Activated naive CD8-positive, alpha-beta T cell treated with anti-CD3 and anti-CD28 coated beads, Interleukin-2, amount 10 ng/mL, durations not matched to agents 7 days and 5 days (primary cell): ENCODE results near the gene CTSO. TPM values are rescaled to one million over a fixed set of nuclear protein-coding genes. Genes with fewer than 3 reads are reported as not detected.

Source experiments
- ATAC-seq: fragments of 150-1000 bp; cut with Tn5 transposase; one replicate; pipeline ENCODE4 v1.10.0; 2021; ENCODE audit warnings: low read depth, moderate library complexity
- POLR2A ChIA-PET: fragments of 350-600 bp; sonication (Branson Sonifier 250); formaldehyde crosslinking; loops from one replicate; lab custom pipeline; 2021; ENCODE audit warnings: antibody characterized with exemption; lab: Charles Lee
- DNase-seq: peaks from one replicate; pipeline ENCODE4 v3.0.0; 2021
- H3K27ac Mint-ChIP-seq: one replicate; pipeline ENCODE4 v1.8.0; 2022; ENCODE audit warnings: mild to moderate bottlenecking, mixed read lengths
- H3K27me3 Mint-ChIP-seq: one replicate; pipeline ENCODE4 v1.8.0; 2022; ENCODE audit warnings: mild to moderate bottlenecking, moderate library complexity, mixed read lengths
- H3K36me3 Mint-ChIP-seq: one replicate; pipeline ENCODE4 v1.8.0; 2021; ENCODE audit warnings: mild to moderate bottlenecking, mixed read lengths
- H3K4me1 Mint-ChIP-seq: one replicate; pipeline ENCODE4 v1.8.0; 2021; ENCODE audit warnings: mixed read lengths
- H3K4me3 Mint-ChIP-seq: one replicate; pipeline ENCODE4 v1.8.0; 2022; ENCODE audit warnings: mild to moderate bottlenecking, moderate library complexity, mixed read lengths
- H3K9me3 Mint-ChIP-seq: one replicate; pipeline ENCODE4 v1.8.0; 2021; ENCODE audit warnings: mixed read lengths
- total RNA-seq, 2 experiments: library from RNA; stranded (reverse); gene quantifications; one replicate each; pipeline ENCODE4 v1.2.3, GENCODE V29; 2021

Gene CTSO
- total RNA-seq: 1 to 10 TPM; 7.6 to 8.3 TPM

DNA sequence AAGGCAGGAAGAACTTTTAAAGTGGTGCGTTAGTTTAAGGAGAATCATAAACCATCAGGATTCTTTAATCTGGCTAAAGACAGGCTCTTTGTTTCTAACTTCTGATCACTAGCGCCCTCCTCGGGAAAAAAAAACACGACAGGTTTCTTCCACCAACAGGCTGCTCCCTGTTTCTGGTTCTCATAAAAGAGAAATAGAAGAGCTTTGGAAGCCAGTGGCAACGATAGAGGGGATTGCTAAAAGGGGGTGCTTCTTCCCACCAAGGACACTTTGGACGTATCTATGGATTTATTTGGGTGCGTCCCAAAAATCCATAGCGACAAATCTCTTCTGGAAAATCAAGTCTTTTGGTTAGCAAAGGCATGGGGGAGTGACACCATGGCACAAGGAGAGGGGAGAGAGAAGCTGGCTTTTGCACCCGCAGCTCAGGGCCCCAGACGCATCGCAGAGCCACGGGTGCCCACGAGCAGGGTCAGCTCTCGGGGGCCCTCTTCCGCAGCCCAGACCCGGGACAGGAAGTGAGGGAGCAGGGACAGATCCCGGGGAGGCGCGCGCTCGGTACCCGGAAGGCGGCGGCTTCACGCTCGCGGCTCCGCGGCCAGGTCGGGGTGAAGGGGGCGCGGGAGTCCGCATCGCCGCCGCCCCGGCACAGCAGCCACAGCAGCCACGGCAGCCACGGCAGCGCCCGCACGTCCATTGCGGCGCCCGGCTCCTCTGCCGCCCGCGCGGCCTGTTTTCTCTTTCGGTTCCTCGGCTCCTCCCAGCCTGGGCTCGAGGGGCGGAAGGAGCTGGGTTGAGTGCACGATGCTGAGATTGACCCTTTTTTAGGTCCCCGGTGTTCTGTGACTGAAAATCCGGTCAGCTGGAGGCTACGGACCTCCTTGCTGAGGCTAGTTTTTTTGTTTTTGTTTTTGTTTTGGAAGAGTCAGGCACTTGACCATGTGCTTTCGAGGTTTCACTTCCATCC is at the start of gene CTSO:
TSS of gene CTSO (minus strand) at position 716 of the 967 bp plus-strand sequence. CDS start at position 697, 19 bp downstream.
- peak; percentile 82 for DNase-seq
- Mint-ChIP-seq H3K4me3 (peak within 1 kb of the TSS; percentile 98), H3K27ac (peak within 1 kb of the TSS; percentile 100), H3K36me3 (no peaks in the 10 kb centered on the region), H3K4me1 (peaks cover 7% of the 10 kb centered on the region), H3K27me3 (peaks cover 5% of the 10 kb centered on the region), H3K9me3 (no peaks in the 10 kb centered on the region)
- ATAC-seq: peak; percentile 94
- POLR2A ChIA-PET: interaction anchor here (1.3 to 1.6 kb wide), 2 partner anchors 143 to 157 kb away, joined by 3 to 21 read pairs; no protein-coding TSS in a partner anchor

- DNase-seq: no peak
- H3K27me3 Mint-ChIP-seq: no peaks in the 10 kb centered on the region
- no peaks in the 10 kb centered on the region for H3K36me3 Mint-ChIP-seq
- H3K4me3 Mint-ChIP-seq: no peak overlapping the region
- H3K4me1 Mint-ChIP-seq: no peaks in the 10 kb centered on the region
- ATAC-seq: no peak
- POLR2A ChIA-PET: no interaction called here
- H3K27ac Mint-ChIP-seq: no peak overlapping the region
- peaks cover 2% of the 10 kb centered on the region for H3K9me3 Mint-ChIP-seq
These were observed 46.8 kb upstream of the CTSO start for GRCh38 chr4:156000491-156000890.

DNA sequence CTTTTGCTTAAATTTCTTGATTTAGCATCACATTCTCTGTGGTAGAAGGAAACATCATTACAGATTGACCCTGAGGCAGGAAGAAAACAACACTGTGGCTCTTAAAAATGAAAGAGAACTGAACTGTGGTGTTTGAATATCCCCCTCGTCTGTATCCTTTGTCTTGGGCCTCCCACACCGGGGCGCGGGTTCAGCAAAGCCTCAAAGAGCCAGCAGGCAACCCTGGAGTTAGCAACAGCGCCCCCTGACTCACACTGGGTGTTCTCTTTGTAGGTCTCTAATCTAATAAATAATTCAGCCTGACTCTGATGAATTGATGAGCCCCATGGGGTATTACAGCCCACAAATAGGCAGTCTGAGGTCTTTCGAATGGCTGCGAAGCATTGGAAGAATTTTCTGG is 46.1 kb upstream of the CTSO start:
- ATAC-seq: no peak
- Mint-ChIP-seq H3K27me3 (no peaks in the 10 kb centered on the region), H3K9me3 (peaks cover 2% of the 10 kb centered on the region), H3K27ac (no peak overlapping the region), H3K36me3 (no peaks in the 10 kb centered on the region), H3K4me1 (no peaks in the 10 kb centered on the region), H3K4me3 (no peak overlapping the region)
- DNase-seq: no peak
- POLR2A ChIA-PET: no interaction called here

- H3K36me3 Mint-ChIP-seq: no peaks in the 10 kb centered on the region
- POLR2A ChIA-PET: no interaction called here
- no peak overlapping the region for H3K4me3 Mint-ChIP-seq
- ATAC-seq (no peak), DNase-seq (no peak)
- H3K27me3 Mint-ChIP-seq: no peaks in the 10 kb centered on the region
- H3K4me1 Mint-ChIP-seq: no peaks in the 10 kb centered on the region
- no peaks in the 10 kb centered on the region for H3K9me3 Mint-ChIP-seq
- H3K27ac Mint-ChIP-seq: no peak overlapping the region
These were observed 41.4 kb upstream of the CTSO start for GRCh38 chr4:155995069-155995468.

- H3K36me3 Mint-ChIP-seq: no peaks in the 10 kb centered on the region
These were observed 30.6 kb upstream of the CTSO start for GRCh38 chr4:155984106-155984797.

GRCh38 chr4:155982736-155983385 is 29.2 kb upstream of the CTSO start:
- peaks cover 8% of the 10 kb centered on the region for H3K9me3 Mint-ChIP-seq
- peaks cover 2% of the 10 kb centered on the region for H3K27me3 Mint-ChIP-seq
- ATAC-seq: no peak
- H3K36me3 Mint-ChIP-seq: no peaks in the 10 kb centered on the region
- H3K4me3 Mint-ChIP-seq: no peak overlapping the region
- H3K4me1 Mint-ChIP-seq: no peaks in the 10 kb centered on the region
- POLR2A ChIA-PET: no interaction called here
- no peak for DNase-seq
- H3K27ac Mint-ChIP-seq: no peak overlapping the region

More at GRCh38 chr4:155984106-155984797, 30.6 kb upstream of the CTSO start:
- H3K9me3 Mint-ChIP-seq: peaks cover 5% of the 10 kb centered on the region
- no peaks in the 10 kb centered on the region for H3K4me1 Mint-ChIP-seq
- POLR2A ChIA-PET: no interaction called here
- ATAC-seq (no peak), DNase-seq (no peak)
- H3K27ac Mint-ChIP-seq: no peak overlapping the region
- no peak overlapping the region for H3K4me3 Mint-ChIP-seq
- H3K27me3 Mint-ChIP-seq: peaks cover 2% of the 10 kb centered on the region

DNA sequence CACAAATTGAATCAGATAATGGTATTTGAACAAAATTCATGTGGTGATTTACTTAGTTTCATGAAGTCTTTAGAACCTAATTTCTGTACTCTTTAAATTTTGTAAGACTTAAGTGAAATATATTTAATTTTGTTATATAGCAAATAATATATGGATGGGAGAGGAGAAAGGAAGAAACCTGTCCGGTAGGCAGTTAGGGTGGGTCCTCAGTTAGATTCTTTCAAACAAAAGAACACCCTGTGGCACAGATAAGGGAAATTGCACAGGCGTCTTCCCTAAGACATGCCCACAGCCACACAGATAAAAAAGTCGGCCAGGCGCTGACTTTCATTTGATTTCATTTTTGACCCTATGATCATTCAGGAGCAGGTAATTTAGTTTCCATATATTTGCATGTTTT is 25.1 kb upstream of the CTSO start:
- Mint-ChIP-seq H3K27ac (no peak overlapping the region), H3K9me3 (peaks cover 8% of the 10 kb centered on the region), H3K4me1 (no peaks in the 10 kb centered on the region), H3K27me3 (peaks cover 2% of the 10 kb centered on the region), H3K4me3 (no peak overlapping the region), H3K36me3 (no peaks in the 10 kb centered on the region)
- ATAC-seq (no peak), DNase-seq (no peak)
- POLR2A ChIA-PET: no interaction called here

GRCh38 chr4:155975511-155975910 is 21.8 kb upstream of the CTSO start:
- H3K4me3 Mint-ChIP-seq: no peak overlapping the region
- H3K36me3 Mint-ChIP-seq: no peaks in the 10 kb centered on the region

GRCh38 chr4:155974996-155975395 is 21.3 kb upstream of the CTSO start:
- H3K27ac Mint-ChIP-seq: no peak overlapping the region
- ATAC-seq: no peak
- peaks cover 8% of the 10 kb centered on the region for H3K9me3 Mint-ChIP-seq
- no peak for DNase-seq
- no peaks in the 10 kb centered on the region for H3K27me3 Mint-ChIP-seq
- no peaks in the 10 kb centered on the region for H3K36me3 Mint-ChIP-seq
- POLR2A ChIA-PET: no interaction called here
- no peaks in the 10 kb centered on the region for H3K4me1 Mint-ChIP-seq
- H3K4me3 Mint-ChIP-seq: no peak overlapping the region

More at GRCh38 chr4:155975511-155975910, 21.8 kb upstream of the CTSO start:
- POLR2A ChIA-PET: no interaction called here
- H3K4me1 Mint-ChIP-seq: no peaks in the 10 kb centered on the region
- ATAC-seq (no peak), DNase-seq (no peak)
- H3K9me3 Mint-ChIP-seq: peaks cover 8% of the 10 kb centered on the region
- H3K27me3 Mint-ChIP-seq: no peaks in the 10 kb centered on the region
- H3K27ac Mint-ChIP-seq: no peak overlapping the region

DNA sequence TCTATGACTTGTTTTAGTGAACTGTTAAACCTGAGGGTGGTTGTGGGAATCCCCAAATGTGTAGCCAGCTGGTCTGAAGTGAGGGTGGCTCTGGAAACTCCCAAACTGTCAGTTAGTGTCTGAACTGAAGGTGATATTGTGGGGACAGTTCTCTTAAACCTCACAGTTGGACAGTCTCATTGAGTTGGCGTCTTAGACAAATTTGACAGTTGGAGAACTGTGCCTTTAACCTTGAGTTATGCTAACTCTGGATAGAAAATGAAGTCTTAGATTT is 20.7 kb upstream of the CTSO start:
- DNase-seq: no peak
- H3K27me3 Mint-ChIP-seq: no peaks in the 10 kb centered on the region
- no peak overlapping the region for H3K4me3 Mint-ChIP-seq
- H3K9me3 Mint-ChIP-seq: peaks cover 5% of the 10 kb centered on the region
- no peaks in the 10 kb centered on the region for H3K36me3 Mint-ChIP-seq
- ATAC-seq: no peak
- POLR2A ChIA-PET: no interaction called here
- H3K27ac Mint-ChIP-seq: no peak overlapping the region
- H3K4me1 Mint-ChIP-seq: no peaks in the 10 kb centered on the region

DNA sequence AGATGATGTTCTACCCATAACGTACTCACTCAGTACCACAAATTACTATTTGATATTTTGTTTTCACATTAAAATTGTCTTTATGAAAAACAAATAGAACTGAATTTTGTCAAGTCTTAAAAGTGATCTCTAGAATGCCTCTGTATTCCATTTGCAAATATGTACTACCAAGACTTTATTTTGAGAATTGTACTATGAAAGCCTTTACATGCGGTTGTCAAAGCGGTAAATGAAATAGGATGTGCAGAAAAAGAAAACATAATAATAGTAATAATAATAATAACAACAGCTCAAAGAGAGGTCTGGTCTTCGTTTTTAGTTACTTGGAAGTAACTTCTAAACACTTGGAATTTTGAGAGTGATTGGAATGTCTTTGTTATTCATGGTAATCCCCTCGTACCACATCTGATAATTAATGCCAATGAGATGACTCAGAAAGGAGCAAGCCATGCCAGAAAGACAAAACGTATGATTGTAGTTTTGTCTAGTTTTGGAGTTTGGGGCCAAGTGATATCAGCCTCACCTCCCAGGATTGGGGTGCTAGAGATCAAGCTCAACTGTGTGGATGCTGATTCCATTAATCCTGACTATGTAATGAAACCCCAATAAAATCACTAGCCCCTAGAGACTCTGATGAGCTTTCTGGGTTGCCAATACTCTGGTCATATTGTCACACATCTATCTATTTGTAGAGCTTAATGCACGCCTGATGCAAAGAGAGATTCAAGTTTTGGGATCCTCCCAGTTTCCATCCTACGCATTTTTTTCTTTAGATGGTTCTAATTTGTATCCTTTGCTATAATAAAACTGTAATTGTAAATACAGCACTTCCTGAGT is 20.2 kb upstream of the CTSO start:
- ATAC-seq (no peak), DNase-seq (no peak)
- Mint-ChIP-seq H3K27me3 (no peaks in the 10 kb centered on the region), H3K36me3 (no peaks in the 10 kb centered on the region), H3K27ac (no peak overlapping the region), H3K4me1 (no peaks in the 10 kb centered on the region), H3K4me3 (no peak overlapping the region), H3K9me3 (no peaks in the 10 kb centered on the region)
- POLR2A ChIA-PET: no interaction called here

DNA sequence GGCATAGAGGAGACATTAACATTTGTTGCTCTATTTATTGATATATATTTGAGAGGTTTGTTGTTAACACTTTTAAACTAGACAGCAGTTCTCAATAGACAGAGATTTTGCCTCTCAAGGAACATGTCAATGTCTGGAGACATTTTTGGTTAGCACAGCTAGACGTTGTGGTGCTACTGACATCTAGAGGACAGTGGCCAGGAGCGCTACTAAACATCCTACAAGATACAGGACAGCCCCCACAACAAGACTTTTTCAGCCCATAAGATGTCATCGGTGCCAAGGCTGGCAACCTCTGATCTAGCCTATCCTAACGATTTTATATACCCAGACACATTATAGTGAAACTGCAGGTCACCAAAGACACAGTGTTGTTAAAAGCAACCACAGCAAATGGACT is 18.4 kb upstream of the CTSO start:
- Mint-ChIP-seq H3K27me3 (peaks cover 4% of the 10 kb centered on the region), H3K27ac (no peak overlapping the region), H3K4me1 (no peaks in the 10 kb centered on the region), H3K9me3 (no peaks in the 10 kb centered on the region), H3K4me3 (no peak overlapping the region), H3K36me3 (no peaks in the 10 kb centered on the region)
- ATAC-seq (no peak), DNase-seq (no peak)
- POLR2A ChIA-PET: no interaction called here
